GM23248 (cell line): Measurements from ENCODE around the gene SEC22A.

Experiments
- EZH2 ChIP-seq: fragments of 200-600 bp; sonication (generic); IDR thresholded peaks from 2 replicates; pipeline ENCODE4 v1.6.1; 2018; ENCODE audit warnings: antibody characterized with exemption, mild to moderate bottlenecking; ENCODE audit not compliant: insufficient read depth, poor library complexity, severe bottlenecking
- EZH2phosphoT487 ChIP-seq: fragments of 200-600 bp; sonication (generic); IDR thresholded peaks from 2 replicates; pipeline ENCODE4 v1.6.1; 2018; ENCODE audit warnings: antibody characterized with exemption, moderate library complexity, mild to moderate bottlenecking, low read depth; ENCODE audit not compliant: insufficient read depth

DNA sequence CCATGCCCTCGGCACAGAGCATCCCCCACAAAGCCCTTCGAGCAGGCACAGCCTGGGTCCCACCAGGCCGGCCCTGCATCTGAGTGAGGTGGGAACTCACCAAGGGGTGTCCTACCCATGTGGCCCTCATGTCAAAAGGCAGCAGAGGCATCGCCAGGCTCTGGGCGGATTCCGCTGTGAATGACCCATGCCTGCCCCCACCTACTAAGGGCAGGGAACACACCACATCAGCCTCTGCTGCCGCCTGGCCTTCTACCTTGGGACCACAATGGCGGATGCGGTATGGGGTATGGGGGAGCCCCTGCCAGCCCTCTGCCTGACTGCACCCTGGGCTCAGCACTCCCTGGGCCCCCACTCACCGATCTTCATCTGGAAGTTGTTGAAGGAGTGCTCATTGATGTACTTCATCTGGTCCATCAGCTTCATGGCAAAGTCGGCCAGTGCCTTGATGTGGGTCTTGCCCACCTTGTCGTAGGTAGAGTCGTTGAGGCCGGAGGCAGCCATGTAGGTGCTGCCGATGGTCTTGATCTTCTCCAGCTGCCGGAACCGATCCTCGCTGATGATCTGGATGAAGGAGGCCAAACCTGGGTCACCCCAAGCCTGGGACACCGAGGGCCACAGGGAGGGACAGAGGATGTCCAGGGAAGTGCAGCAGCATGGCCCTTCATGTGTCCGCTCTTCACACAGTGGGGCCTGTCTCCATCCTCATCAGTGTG lies 87.8 kb downstream of the SEC22A start:
- TF ChIP-seq EZH2 = no peak
- TF ChIP-seq EZH2phosphoT487 = no peak
